SU-DHL-6 (cell line): ENCODE results near the gene GGA1.

ENCODE experiments used
- EZH2phosphoT487 ChIP-seq: fragments of 200-600 bp; sonication (generic), shearing (Covaris generic); conservative IDR thresholded peaks from 2 replicates; pipeline ENCODE4 v1.6.1; 2018; ENCODE audit warnings: mild to moderate bottlenecking, antibody characterized with exemption, low read length, moderate library complexity, mixed read lengths
- TF ChIP-seq, protein P1 (sequence below): fragments of 200-600 bp; sonication (generic); IDR thresholded peaks from one replicate; pipeline ENCODE4 v1.5.1; 2017; ENCODE audit warnings: antibody characterized with exemption, mild to moderate bottlenecking, low read length, moderate library complexity; ENCODE audit not compliant: insufficient read depth, poor library complexity, severe bottlenecking

DNA sequence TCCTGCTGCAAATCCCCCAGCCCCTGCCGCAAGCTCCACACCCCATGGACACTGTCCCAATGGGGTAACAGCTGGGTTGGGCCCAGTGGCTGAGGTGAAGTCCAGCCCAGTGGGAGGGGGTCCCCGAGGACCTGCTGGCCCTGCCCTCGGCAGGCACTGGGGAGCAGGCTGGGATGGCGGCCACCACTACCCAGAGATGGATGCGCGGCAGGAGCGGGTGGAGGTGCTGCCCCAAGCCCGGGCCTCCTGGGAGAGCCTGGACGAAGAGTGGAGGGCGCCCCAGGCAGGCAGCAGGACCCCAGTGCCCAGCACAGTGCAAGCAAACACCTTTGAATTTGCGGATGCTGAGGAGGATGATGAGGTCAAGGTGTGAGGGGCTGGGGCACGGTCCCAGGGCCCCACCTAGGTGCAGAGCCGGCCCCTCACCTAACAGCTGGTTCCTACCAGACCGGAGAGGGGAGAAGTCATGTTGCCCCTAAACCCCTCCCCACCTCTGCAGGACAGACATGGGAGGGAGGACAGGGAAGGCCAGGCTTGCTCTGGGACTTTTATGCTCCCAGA is 40.1 kb upstream of the GGA1 start:
- TF ChIP-seq, protein P1, sequence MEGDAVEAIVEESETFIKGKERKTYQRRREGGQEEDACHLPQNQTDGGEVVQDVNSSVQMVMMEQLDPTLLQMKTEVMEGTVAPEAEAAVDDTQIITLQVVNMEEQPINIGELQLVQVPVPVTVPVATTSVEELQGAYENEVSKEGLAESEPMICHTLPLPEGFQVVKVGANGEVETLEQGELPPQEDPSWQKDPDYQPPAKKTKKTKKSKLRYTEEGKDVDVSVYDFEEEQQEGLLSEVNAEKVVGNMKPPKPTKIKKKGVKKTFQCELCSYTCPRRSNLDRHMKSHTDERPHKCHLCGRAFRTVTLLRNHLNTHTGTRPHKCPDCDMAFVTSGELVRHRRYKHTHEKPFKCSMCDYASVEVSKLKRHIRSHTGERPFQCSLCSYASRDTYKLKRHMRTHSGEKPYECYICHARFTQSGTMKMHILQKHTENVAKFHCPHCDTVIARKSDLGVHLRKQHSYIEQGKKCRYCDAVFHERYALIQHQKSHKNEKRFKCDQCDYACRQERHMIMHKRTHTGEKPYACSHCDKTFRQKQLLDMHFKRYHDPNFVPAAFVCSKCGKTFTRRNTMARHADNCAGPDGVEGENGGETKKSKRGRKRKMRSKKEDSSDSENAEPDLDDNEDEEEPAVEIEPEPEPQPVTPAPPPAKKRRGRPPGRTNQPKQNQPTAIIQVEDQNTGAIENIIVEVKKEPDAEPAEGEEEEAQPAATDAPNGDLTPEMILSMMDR, result no peak
- TF ChIP-seq EZH2phosphoT487, result no peak
